Measurements from ENCODE around the gene TSPYL4. TPM values are rescaled to one million over a fixed set of nuclear protein-coding genes. Genes with fewer than 3 reads are reported as not detected.

TSPYL4 gene
- total and polyA plus RNA-seq, 2 of the 8 experiments (the other 6 are each of a cell fraction or from before 2014, with no cell fraction given), result 20.5 to 22.6 TPM

DNA sequence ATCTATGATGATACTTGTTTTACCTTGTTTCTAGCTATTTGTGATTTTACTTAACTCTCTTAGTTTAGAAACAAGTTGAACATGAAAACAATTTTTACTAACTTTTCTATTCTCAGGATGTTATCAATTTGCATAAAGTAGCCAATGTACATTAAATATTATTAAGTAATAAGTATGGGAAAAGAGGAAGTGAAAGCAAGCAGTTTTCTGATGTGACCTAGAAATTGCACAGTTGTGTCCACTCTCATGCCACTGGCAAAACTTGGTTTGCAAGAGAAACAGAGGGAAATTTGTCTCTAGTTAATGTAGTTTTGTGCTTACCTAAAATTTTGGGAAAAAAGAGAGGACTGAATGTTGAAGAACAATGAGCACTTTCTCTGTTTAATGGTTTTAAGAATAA lies 45.1 kb upstream of the TSPYL4 start (continued):
- TF ChIP-seq, protein P1, sequence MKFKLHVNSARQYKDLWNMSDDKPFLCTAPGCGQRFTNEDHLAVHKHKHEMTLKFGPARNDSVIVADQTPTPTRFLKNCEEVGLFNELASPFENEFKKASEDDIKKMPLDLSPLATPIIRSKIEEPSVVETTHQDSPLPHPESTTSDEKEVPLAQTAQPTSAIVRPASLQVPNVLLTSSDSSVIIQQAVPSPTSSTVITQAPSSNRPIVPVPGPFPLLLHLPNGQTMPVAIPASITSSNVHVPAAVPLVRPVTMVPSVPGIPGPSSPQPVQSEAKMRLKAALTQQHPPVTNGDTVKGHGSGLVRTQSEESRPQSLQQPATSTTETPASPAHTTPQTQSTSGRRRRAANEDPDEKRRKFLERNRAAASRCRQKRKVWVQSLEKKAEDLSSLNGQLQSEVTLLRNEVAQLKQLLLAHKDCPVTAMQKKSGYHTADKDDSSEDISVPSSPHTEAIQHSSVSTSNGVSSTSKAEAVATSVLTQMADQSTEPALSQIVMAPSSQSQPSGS (IDR thresholded peaks at IDR 0.05; ENCODE audit: low read length), result no peak
- no peak for TF ChIP-seq SIX5 (IDR thresholded peaks at IDR 0.05; ENCODE audit: low read depth, low read length)
- no peak for TF ChIP-seq ZNF274 (IDR thresholded peaks at IDR 0.05; ENCODE audit: borderline replicate concordance, extremely low read depth, low read length)
- no peak for TF ChIP-seq SUZ12 (IDR thresholded peaks at IDR 0.05; ENCODE audit: low read length)
- TF ChIP-seq BRCA1 (IDR thresholded peaks at IDR 0.05; ENCODE audit: low read depth, low read length), result no peak
- TF ChIP-seq MAFK (IDR thresholded peaks at IDR 0.05; ENCODE audit: low read depth, low read length), result no peak
